NCI-H1417 (cell line): ENCODE results near the gene WRNIP1.

Experiments
- DNase-seq, 3 experiments: peaks; one replicate each; lab custom pipeline; 2025; lab: John Stamatoyannopoulos, UW

WRNIP1 gene

GRCh38 chr6:2807342-2808090 lies 42.3 kb downstream of the WRNIP1 start:
- DNase-seq, result no peak

GRCh38 chr6:2809015-2809414 lies 43.8 kb downstream of the WRNIP1 start:
- DNase-seq, result peak in 1 of 3 experiments; percentile 3

- no peak for DNase-seq
Observed at GRCh38 chr6:2810092-2810671, 45.0 kb downstream of the WRNIP1 start.

- DNase-seq, result no peak
Observed at GRCh38 chr6:2812695-2813094, 47.5 kb downstream of the WRNIP1 start.

- peak in 1 of 3 experiments; percentile 4 for DNase-seq
Observed at GRCh38 chr6:2816158-2816557, 51.0 kb downstream of the WRNIP1 start.

- no peak for DNase-seq
Observed at GRCh38 chr6:2817903-2818443, 52.8 kb downstream of the WRNIP1 start.

DNA sequence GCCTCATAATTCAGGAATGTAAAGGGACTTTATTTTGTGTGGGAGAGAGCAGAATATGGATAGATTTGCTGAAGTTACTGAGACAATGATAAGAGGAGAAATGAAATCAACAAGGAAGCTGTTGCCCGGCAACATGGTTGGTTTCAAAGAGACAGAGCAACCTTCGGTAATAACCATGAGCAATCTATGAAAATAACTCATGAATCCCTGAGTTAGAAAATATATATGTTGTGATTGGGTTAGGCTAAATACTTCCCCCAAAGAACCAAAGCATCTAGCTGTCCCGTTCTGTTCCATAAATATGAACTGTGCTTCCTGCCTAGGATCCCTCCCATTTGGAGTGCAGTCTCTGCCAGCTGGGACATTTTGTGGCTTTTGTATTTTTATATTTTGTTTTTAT lies 53.4 kb downstream of the WRNIP1 start:
- DNase-seq, result peak in 1 of 3 experiments; percentile 12

DNA sequence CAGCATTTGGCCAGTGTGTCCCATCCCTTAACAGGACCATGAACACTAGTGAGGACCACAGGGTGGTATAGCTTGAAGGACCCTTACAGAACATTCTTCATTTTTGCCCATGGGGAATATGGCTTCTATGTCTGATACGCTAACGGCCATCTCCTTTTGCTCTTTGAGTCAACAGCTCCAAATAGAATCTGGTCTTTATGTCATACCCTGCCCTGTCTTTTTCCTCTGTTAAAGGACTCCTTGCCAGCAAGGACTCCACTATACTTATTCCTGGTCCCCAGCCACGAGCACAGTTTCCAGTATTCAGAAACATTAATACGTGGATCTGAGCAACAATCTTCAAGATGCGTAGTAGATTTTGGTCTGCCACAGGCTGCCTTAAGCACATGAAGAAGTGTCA lies 53.9 kb downstream of the WRNIP1 start:
- DNase-seq, result no peak

DNA sequence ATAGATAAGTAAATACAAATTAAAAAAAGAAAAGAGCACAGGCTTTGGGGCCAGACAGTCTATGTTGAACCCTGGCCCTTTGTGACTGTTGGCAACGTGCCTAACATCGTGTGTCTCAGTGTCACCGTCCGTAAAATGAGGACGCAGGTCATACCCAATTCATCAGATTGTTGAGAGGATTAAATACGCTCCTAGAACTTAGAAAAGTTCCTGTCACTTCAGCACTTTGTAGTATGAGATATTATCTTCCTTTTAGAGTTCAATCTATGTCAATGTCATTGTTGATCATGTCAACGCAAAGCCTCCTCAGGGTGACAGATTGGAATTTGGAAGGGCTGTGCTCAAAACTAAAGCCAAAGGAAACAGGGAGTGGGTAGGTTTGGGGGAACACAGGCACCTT lies 54.8 kb downstream of the WRNIP1 start:
- DNase-seq, result no peak

DNA sequence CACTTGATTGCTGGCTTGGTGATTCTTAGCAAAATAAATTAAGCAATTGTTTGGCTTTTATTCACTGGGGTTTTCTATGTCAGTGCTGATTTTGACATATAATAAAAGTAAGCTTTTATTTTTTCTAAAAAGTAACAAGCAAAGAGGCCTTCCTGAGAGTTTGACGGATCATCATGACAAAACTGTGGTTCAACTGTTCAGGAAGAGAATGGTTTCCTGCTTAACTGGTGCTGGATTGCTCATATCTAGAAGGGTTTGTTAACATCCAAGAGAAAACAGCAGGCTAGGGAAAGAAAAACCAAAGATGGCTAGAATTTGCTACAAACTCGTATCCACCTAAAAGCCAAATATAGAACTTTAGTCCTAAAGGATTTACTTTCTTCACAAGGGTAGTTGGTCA lies 55.2 kb downstream of the WRNIP1 start:
- DNase-seq, result no peak

DNA sequence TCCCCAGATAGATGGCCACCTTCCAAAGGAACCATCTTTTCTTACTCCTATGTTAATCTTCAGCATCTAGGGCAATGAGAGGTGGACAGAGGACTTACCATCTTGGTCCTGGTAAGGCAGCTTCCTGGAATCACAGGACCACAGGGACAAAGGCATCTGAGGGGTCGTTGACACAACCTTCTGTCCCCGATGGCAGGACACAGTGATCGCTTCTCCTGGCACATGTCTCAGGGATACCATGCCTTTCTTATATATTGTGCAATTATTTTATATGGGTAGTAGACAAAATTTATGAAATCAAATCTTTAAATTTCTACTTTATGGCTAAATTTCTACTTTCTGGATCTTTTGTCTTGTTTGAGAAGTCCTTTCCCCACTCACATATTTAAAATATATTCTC lies 56.4 kb downstream of the WRNIP1 start:
- no peak for DNase-seq

DNA sequence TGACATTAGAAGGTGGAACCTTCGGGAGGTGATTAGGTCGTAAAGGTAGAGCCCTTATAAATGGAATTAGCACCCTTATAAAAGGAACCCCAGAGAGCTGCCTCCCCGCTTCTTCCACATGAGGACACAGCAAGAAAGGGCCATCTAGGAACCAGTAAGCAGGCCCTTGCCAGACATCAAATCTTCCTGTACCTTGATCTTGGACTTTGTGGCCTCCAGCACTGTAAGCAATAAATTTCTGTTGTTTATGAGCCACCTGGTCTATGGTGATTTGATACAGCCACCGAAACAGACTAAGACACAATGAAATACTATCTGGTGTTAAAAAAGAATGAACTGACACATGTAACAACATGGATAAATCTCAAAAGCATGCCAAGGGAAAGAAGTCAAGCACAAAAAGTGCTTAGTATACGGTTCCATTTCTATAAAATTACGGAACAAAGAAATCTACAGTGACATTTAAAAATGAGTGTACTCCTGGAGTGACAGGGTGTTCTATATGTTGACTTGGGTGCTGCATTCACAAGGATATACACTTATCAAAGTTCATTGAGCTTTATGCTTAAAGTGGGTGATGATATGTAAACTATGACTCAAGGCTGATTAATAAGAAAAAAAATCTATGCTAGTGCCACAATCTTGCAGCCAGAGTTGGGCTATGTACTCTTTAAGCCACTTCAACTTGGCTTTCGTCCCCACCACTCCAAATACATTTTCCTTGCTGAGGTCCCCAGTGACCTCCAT lies 58.1 kb downstream of the WRNIP1 start:
- DNase-seq, result no peak

DNA sequence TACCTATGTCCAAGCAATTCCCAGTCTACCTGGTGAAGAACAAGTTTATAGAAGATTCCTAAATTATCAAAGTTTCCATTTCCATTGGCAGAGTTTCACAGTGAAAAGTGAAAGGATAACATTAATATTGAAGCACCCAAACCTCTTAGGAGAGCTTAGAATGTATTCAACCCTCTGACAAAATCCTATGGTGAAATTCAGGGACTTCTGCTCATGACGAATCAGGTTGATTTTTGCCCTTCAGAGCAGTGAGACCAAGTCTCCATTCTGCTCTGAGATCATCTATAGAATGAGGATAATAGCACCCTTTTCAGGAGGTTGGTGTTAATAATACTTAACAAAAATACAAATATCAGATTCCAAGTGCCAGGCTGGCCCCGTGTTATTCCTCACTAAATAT lies 60.9 kb downstream of the WRNIP1 start:
- no peak for DNase-seq

DNA sequence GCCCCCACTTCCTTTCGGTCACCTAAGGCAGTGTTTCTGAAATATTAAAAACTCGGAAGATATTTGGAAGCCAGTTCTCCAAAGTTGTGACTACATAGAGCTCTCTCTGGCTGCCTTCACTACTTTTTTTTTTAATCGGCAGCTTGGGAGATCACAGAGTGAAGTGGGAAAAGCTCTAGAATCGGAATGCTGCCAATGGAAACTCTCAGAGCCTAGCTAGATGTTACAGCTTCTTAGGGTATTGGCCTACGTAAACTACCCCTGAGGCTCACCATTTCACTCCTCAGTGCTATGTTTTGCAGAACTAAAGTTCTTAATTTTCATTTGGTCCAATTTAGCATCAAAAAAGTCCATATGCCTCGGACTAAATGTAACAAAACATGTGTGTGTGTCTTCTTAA lies 61.9 kb downstream of the WRNIP1 start:
- no peak for DNase-seq

DNA sequence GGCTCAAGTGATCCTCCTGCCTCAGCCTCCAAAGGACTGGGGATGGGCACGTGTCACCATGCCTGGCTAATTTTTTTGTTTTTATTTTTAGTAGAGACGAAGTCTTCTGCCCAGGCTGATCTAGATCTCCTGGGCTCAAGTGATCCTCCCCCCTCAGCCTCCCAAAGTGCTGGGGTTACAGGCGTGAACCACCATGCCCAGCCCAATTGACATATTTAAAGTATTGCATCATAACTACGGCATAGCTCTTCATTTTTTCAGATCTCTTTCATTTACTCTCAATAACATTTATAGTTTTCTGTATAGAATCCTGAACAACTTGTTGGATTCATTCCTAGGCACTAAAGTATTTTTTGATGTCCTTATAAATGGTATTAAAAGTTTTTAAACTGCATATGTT lies 63.4 kb downstream of the WRNIP1 start:
- no peak for DNase-seq

DNA sequence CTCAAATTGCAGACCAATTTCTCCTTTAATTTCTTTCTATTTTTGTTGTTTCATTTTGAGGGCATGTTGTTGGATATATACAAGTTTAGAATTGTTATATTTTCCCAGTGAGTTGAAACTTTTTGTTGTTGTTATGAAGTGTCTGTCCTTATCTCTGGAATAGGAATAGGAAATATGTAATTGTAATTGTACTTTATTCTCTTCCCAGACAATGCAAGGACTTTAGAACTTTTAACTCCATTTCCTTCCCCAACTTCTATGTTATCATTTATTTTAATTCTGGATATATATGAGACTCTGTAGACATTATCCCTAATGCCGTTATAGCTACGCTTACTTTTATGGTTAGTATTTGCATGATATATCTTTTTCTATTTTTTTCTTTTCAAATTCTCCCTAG lies 64.1 kb downstream of the WRNIP1 start:
- DNase-seq, result no peak

- DNase-seq, result no peak
Observed at GRCh38 chr6:2830183-2830582, 65.0 kb downstream of the WRNIP1 start.

DNA sequence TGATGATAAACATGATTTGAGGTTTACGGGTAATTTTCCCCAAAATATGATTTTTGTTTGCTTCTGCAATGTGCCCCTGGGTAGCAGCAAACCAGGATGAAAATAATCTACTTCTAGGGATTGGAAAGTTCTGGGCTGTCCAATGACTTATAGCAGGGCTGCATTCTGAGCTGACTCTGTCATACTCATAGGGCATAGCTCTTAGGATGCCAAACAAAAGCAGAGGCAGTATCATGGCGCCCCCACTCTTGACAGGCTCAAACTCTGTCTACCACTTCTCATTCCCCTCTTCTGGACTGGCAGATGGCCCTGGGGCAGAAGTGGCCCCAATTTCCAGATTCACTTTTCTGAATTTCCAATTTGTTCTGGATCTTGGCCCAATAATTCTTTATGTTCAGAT lies 66.2 kb downstream of the WRNIP1 start:
- no peak for DNase-seq

DNA sequence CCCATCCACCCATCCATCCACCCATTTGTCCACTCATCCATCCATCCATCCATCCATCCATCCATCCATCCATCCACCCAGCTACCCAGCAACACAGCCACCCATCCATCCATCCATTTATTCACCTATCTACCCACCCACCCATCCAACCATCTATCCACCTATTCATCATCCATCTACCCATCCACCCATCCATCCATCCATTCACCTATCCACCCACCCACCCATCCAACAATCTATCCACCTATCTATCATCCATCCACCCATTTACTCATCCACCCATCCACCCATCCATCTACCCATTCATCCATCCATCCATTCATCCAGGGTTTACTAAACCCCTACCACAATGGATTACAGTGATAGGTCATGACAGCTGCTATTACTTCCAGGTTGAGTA lies 69.1 kb downstream of the WRNIP1 start:
- no peak for DNase-seq
